Measurements from ENCODE around the gene MPC1.

MPC1 gene

GRCh38 chr6:166413491-166413951 lies 30.8 kb upstream of the MPC1 start:
- DNase-seq (ENCODE audit: low read depth in 2 of 2), result no peak

GRCh38 chr6:166412911-166413384 lies 30.2 kb upstream of the MPC1 start:
- no peak for DNase-seq (ENCODE audit: low read depth in 2 of 2)
- H3K4me3 ChIP-seq (replicated peaks in 1 of 2; ENCODE audit: low read depth in 2 of 2, low read length in 2 of 2), result no peak overlapping the region
- TF ChIP-seq CTCF (IDR thresholded peaks at IDR 0.05; ENCODE audit: low read depth, low read length), result no peak

More at GRCh38 chr6:166413491-166413951, 30.8 kb upstream of the MPC1 start:
- H3K4me3 ChIP-seq (replicated peaks in 1 of 2; ENCODE audit: low read depth in 2 of 2, low read length in 2 of 2), result no peak overlapping the region
- no peak for TF ChIP-seq CTCF (IDR thresholded peaks at IDR 0.05; ENCODE audit: low read depth, low read length)

GRCh38 chr6:166412156-166412910 lies 29.6 kb upstream of the MPC1 start:
- no peak for DNase-seq (ENCODE audit: low read depth in 2 of 2)
- H3K4me3 ChIP-seq (replicated peaks in 1 of 2; ENCODE audit: low read depth in 2 of 2, low read length in 2 of 2), result no peak overlapping the region
- no peak for TF ChIP-seq CTCF (IDR thresholded peaks at IDR 0.05; ENCODE audit: low read depth, low read length)

GRCh38 chr6:166411721-166412151 lies 29.0 kb upstream of the MPC1 start:
- no peak overlapping the region for H3K4me3 ChIP-seq (replicated peaks in 1 of 2; ENCODE audit: low read depth in 2 of 2, low read length in 2 of 2)
- no peak for DNase-seq (ENCODE audit: low read depth in 2 of 2)
- no peak for TF ChIP-seq CTCF (IDR thresholded peaks at IDR 0.05; ENCODE audit: low read depth, low read length)

GRCh38 chr6:166411271-166411670 lies 28.5 kb upstream of the MPC1 start:
- TF ChIP-seq CTCF (IDR thresholded peaks at IDR 0.05; ENCODE audit: low read depth, low read length), result no peak
- no peak overlapping the region for H3K4me3 ChIP-seq (replicated peaks in 1 of 2; ENCODE audit: low read depth in 2 of 2, low read length in 2 of 2)
- DNase-seq (ENCODE audit: low read depth in 2 of 2), result no peak

GRCh38 chr6:166410426-166410935 lies 27.7 kb upstream of the MPC1 start:
- DNase-seq (ENCODE audit: low read depth in 2 of 2), result no peak
- H3K4me3 ChIP-seq (replicated peaks in 1 of 2; ENCODE audit: low read depth in 2 of 2, low read length in 2 of 2), result no peak overlapping the region
- TF ChIP-seq CTCF (IDR thresholded peaks at IDR 0.05; ENCODE audit: low read depth, low read length), result no peak
